H1 (cell line): ENCODE data around the gene TAP2. TPM values are rescaled to one million over a fixed set of nuclear protein-coding genes. Genes with fewer than 3 reads are reported as not detected.

ENCODE experiments used
- CTCF ChIA-PET: fragments of 300-600 bp; sonication (Branson Sonifier 250); formaldehyde crosslinking; loops from one replicate; lab custom pipeline; 2021; ENCODE audit not compliant: partially characterized antibody; lab: Charles Lee
- POLR2A ChIA-PET: fragments of 300-600 bp; sonication (Branson Sonifier 250); formaldehyde crosslinking; loops from one replicate; lab custom pipeline; 2021; ENCODE audit warnings: inconsistent platforms; ENCODE audit not compliant: partially characterized antibody; lab: Charles Lee
- DNase-seq, 2 experiments: peaks; one replicate each; pipeline versions ENCODE4 v3.0.0 to v3.0.0-alpha.2; 2010 to 2022; ENCODE audit warnings: low spot score in 2 of 2, low read depth in 1 of 2, mixed read lengths in 1 of 2
- FAIRE-seq: peaks from 2 replicates; lab custom pipeline; 2011; peaks lifted over from hg19 to GRCh38; lab: Jason Lieb, UNC
- H2AFZ ChIP-seq: 2 replicates; pipeline ENCODE4 v1.8.1; 2012; ENCODE audit warnings: low read length, inconsistent platforms
- H2AK5ac ChIP-seq: 2 replicates; pipeline ENCODE4 v1.6.1; 2013; ENCODE audit warnings: low read depth, low read length
- H2BK120ac ChIP-seq: replicated peaks from 2 replicates; pipeline ENCODE3; 2013; ENCODE audit warnings: low read depth, low read length, inconsistent platforms
- H2BK12ac ChIP-seq: 2 replicates; pipeline ENCODE4 v1.6.1; 2013; ENCODE audit warnings: low read depth, low read length
- H2BK15ac ChIP-seq: 2 replicates; pipeline ENCODE4 v1.6.1; 2013; ENCODE audit warnings: low read length
- H2BK20ac ChIP-seq: 2 replicates; pipeline ENCODE4 v1.6.1; 2013; ENCODE audit warnings: low read length
- H2BK5ac ChIP-seq: 2 replicates; pipeline ENCODE4 v1.6.1; 2013; ENCODE audit warnings: low read depth, low read length
- H3K14ac ChIP-seq: 2 replicates; pipeline ENCODE4 v1.6.1; 2013; ENCODE audit warnings: inconsistent platforms; ENCODE audit not compliant: insufficient read length
- H3K18ac ChIP-seq: 2 replicates; pipeline ENCODE4 v1.6.1; 2013; ENCODE audit warnings: low read length; ENCODE audit errors: extremely low read depth
- H3K23ac ChIP-seq: 2 replicates; pipeline ENCODE4 v1.6.1; 2013; ENCODE audit warnings: inconsistent platforms; ENCODE audit not compliant: insufficient read length
- H3K23me2 ChIP-seq: 2 replicates; pipeline ENCODE4 v1.6.1; 2013; ENCODE audit warnings: low read depth, low read length
- H3K27ac ChIP-seq: 2 replicates; pipeline ENCODE4 v1.6.1; 2011; ENCODE audit warnings: low read depth, low read length, inconsistent platforms
- H3K27me3 ChIP-seq, 4 experiments: replicated peaks in 1 of 4; 1 replicate in 1 of 4; 2 replicates in 3 of 4; pipeline versions ENCODE4 v1.6.1 to v1.8.1; 2011 to 2013; ENCODE audit warnings: low read length in 3 of 4, mild to moderate bottlenecking in 3 of 4, inconsistent platforms in 2 of 4, mixed read lengths in 2 of 4, moderate library complexity in 1 of 4; ENCODE audit not compliant: control insufficient read depth in 3 of 4, insufficient read depth in 3 of 4; ENCODE audit errors: extremely low read depth in 1 of 4
- H3K36me3 ChIP-seq, 4 experiments: 2 replicates each; pipeline versions ENCODE4 v1.6.1 to v1.8.1; 2011 to 2013; ENCODE audit warnings: mild to moderate bottlenecking in 4 of 4, low read length in 3 of 4, moderate library complexity in 2 of 4, control low read depth in 1 of 4, inconsistent platforms in 1 of 4; ENCODE audit not compliant: insufficient read depth in 4 of 4, control insufficient read depth in 2 of 4
- H3K4ac ChIP-seq: replicated peaks from 2 replicates; pipeline ENCODE3; 2013; ENCODE audit warnings: low read length, low read depth, mixed read lengths, inconsistent platforms; ENCODE audit not compliant: insufficient read length
- H3K4me1 ChIP-seq, 4 experiments: replicated peaks in 1 of 4; 1 replicate in 1 of 4; 2 replicates in 3 of 4; pipeline versions ENCODE4 v1.6.1 to v1.8.1; 2011 to 2013; ENCODE audit warnings: low read length in 3 of 4, inconsistent platforms in 2 of 4, mixed read lengths in 1 of 4; ENCODE audit not compliant: insufficient read depth in 4 of 4, control insufficient read depth in 3 of 4
- H3K4me2 ChIP-seq, 2 experiments: 2 replicates each; pipeline versions ENCODE4 v1.6.1 to v1.8.1; 2011 to 2013; ENCODE audit warnings: low read depth in 2 of 2, low read length in 2 of 2, control low read depth in 1 of 2, inconsistent platforms in 1 of 2, mild to moderate bottlenecking in 1 of 2; ENCODE audit not compliant: insufficient read depth in 1 of 2
- H3K4me3 ChIP-seq, 4 experiments: fragments of 200-600, 300-600 bp in 1 of 4; sonication (generic), shearing (Covaris generic), sonication (Bioruptor Twin) in 1 of 4; 2 replicates each; pipeline versions ENCODE4 v1.5.1 to v1.8.1; 2011 to 2016; ENCODE audit warnings: low read length in 4 of 4, low read depth in 3 of 4, control low read depth in 2 of 4, inconsistent platforms in 2 of 4, mild to moderate bottlenecking in 2 of 4, mixed read lengths in 1 of 4, moderate library complexity in 1 of 4; ENCODE audit not compliant: insufficient read depth in 2 of 4; ENCODE audit errors: extremely low read depth in 1 of 4
- H3K56ac ChIP-seq: replicated peaks from 2 replicates; pipeline ENCODE3; 2013; ENCODE audit warnings: low read depth, mild to moderate bottlenecking, mixed read lengths, low read length, inconsistent platforms; ENCODE audit not compliant: insufficient read length
- H3K79me1 ChIP-seq: 2 replicates; pipeline ENCODE4 v1.6.1; 2013; ENCODE audit warnings: low read depth, low read length, control low read depth
- H3K79me2 ChIP-seq, 2 experiments: 2 replicates each; pipeline versions ENCODE4 v1.6.1 to v1.8.1; 2012 to 2013; ENCODE audit warnings: low read length in 2 of 2, mild to moderate bottlenecking in 2 of 2, inconsistent platforms in 1 of 2; ENCODE audit not compliant: insufficient read depth in 2 of 2, control insufficient read depth in 1 of 2
- H3K9ac ChIP-seq, 4 experiments: replicated peaks in 1 of 4; 1 replicate in 1 of 4; 2 replicates in 3 of 4; pipeline versions ENCODE4 v1.6.1 to v1.8.1; 2011 to 2013; ENCODE audit warnings: low read depth in 3 of 4, low read length in 3 of 4, control low read depth in 2 of 4, mild to moderate bottlenecking in 2 of 4, moderate library complexity in 2 of 4, inconsistent platforms in 1 of 4; ENCODE audit errors: extremely low read depth in 1 of 4
- H3K9me3 ChIP-seq, 2 experiments: 2 replicates each; pipeline versions ENCODE4 v1.6.1 to v1.8.1; 2012 to 2013; ENCODE audit warnings: mild to moderate bottlenecking in 2 of 2, moderate library complexity in 2 of 2, control low read depth in 1 of 2, inconsistent platforms in 1 of 2, low read depth in 1 of 2, low read length in 1 of 2, mixed read lengths in 1 of 2; ENCODE audit not compliant: insufficient read depth in 2 of 2
- H4K20me1 ChIP-seq, 2 experiments: replicated peaks in 1 of 2; 2 replicates each; pipeline versions ENCODE3 to v1.8.1; 2011 to 2013; ENCODE audit warnings: inconsistent platforms in 2 of 2, low read length in 2 of 2, mild to moderate bottlenecking in 1 of 2; ENCODE audit not compliant: insufficient read depth in 2 of 2, control insufficient read depth in 1 of 2
- H4K5ac ChIP-seq: 2 replicates; pipeline ENCODE4 v1.6.1; 2013; ENCODE audit warnings: low read length, low read depth, mixed read lengths, inconsistent platforms; ENCODE audit not compliant: insufficient read length
- H4K8ac ChIP-seq: 2 replicates; pipeline ENCODE4 v1.8.0; 2013; ENCODE audit warnings: mild to moderate bottlenecking, moderate library complexity, low read length, inconsistent platforms; ENCODE audit not compliant: insufficient read depth; ENCODE audit errors: extremely low read depth
- H4K91ac ChIP-seq: replicated peaks from 2 replicates; pipeline ENCODE3; 2013; ENCODE audit warnings: low read length, mixed read lengths, inconsistent platforms; ENCODE audit not compliant: insufficient read length
- ATF2 ChIP-seq: IDR thresholded peaks from 2 replicates; pipeline ENCODE4 v1.6.1; 2012; ENCODE audit warnings: low read length, inconsistent platforms
- BCL11A ChIP-seq, 2 experiments: IDR thresholded peaks; one replicate each; pipeline ENCODE4 v1.6.1; 2011; ENCODE audit warnings: low read depth in 2 of 2, low read length in 2 of 2, mild to moderate bottlenecking in 2 of 2
- KDM4A ChIP-seq: IDR thresholded peaks from one replicate; pipeline ENCODE4 v1.7.1; 2012; ENCODE audit warnings: low read depth, mild to moderate bottlenecking, moderate library complexity, low read length, inconsistent platforms; ENCODE audit not compliant: severe bottlenecking
- ZNF274 ChIP-seq: IDR thresholded peaks from 2 replicates; pipeline ENCODE4 v1.7.0; 2012; ENCODE audit warnings: low read length, borderline replicate concordance; ENCODE audit errors: extremely low read depth
- WGBS, 2 experiments: shearing (Covaris generic) in 1 of 2; methylation state at CpG; one replicate each; pipeline versions ENCODE4 v1.1.6 to v1.1.7; 2013 to 2015; ENCODE audit warnings: low lambda C conversion rate in 2 of 2, mixed read lengths in 2 of 2, inconsistent platforms in 1 of 2, low coverage in 1 of 2, missing lambda C conversion rate in 1 of 2; ENCODE audit not compliant: insufficient replicate concordance in 2 of 2, insufficient coverage in 1 of 2, insufficient read length in 1 of 2; ENCODE audit errors: extremely low coverage in 1 of 2, missing lambda C conversion rate in 1 of 2; 5-methylcytosine and 5-hydroxymethylcytosine counted together
- polyA plus RNA-seq, 7 experiments: library from polyadenylated mRNA; depleted of rRNA in 3 of 7; stranded (reverse) in 5 of 7; unstranded in 2 of 7; fragments of >200 nt in 5 of 7; fragments of 200-250 nt in 2 of 7; gene quantifications; 1 replicate in 5 of 7; 2 replicates in 1 of 7; 4 replicates in 1 of 7; pipeline versions ENCODE4 v1.2.1 to v1.2.3, GENCODE V29; 2011 to 2013; ENCODE audit warnings: missing spikeins in 2 of 7, mixed read lengths in 2 of 7
- total RNA-seq: library from RNA; stranded (reverse); fragmentation: NEBNext Ultra II Directional; extraction: Animal tissue kit (Norgen Biotek cat#: 25700); gene quantifications from 2 replicates; pipeline ENCODE4 v1.2.1, GENCODE V29; 2021

Gene TAP2
- total and polyA plus RNA-seq, 2 of the 8 experiments (the other 6 are each of a cell fraction or from before 2014, with no cell fraction given): 11.3 to 27.2 TPM

- Histone ChIP-seq H2AK5ac (no peak overlapping the region), H3K9me3 (no peaks in the 10 kb centered on the region), H3K23me2 (peaks cover 15% of the 10 kb centered on the region), H4K20me1 (peaks cover 0 to 2% of the 10 kb centered on the region in 2 experiments), H2AFZ (no peak overlapping the region), H3K4me1 (peaks cover 0 to 3% (median under 1%) of the 10 kb centered on the region in 4 experiments; a peak in 3 of 7 replicates), H3K4ac (no peak overlapping the region)
- no peak for DNase-seq
- TF ChIP-seq ATF2 (no peak), ZNF274 (no peak), KDM4A (no peak), BCL11A (IDR thresholded peaks at IDR 0.05; ENCODE audit: low read depth in 2 of 2, low read length in 2 of 2) (no peak)
- TF ChIP-seq, all 59 proteins: peak for 0
- H3K14ac ChIP-seq: no peak overlapping the region
- H3K27me3 ChIP-seq: peaks cover 5 to 27% (median 21%) of the 10 kb centered on the region in 4 experiments
- H3K18ac ChIP-seq: no peak overlapping the region
- no peak overlapping the region for H2BK5ac ChIP-seq
- no peak overlapping the region for H2BK120ac ChIP-seq
- no peak overlapping the region for H4K8ac ChIP-seq
- no peak overlapping the region for H3K9ac ChIP-seq
- H3K36me3 ChIP-seq: peaks cover 0 to 9% (median 0%) of the 10 kb centered on the region in 4 experiments; a peak in 5 of 8 replicates
- H2BK12ac ChIP-seq: no peak overlapping the region
- no peak overlapping the region for H3K4me2 ChIP-seq
- H3K23ac ChIP-seq: no peak overlapping the region
- no peak overlapping the region for H4K5ac ChIP-seq
- no peak overlapping the region for H2BK20ac ChIP-seq
- FAIRE-seq: no peak
- H2BK15ac ChIP-seq: no peak overlapping the region
- no peak overlapping the region for H3K27ac ChIP-seq
- H3K79me2 ChIP-seq: no peaks in the 10 kb centered on the region
- ChIA-PET CTCF (interaction anchor here (0.7 to 11.2 kb wide), 3 partner anchors 9 to 17 kb away, joined by 3 to 402 read pairs (median 3); partner anchors contain the start of genes PSMB9, TAP1 and TAP2), POLR2A (no interaction called here)
- H3K79me1 ChIP-seq: no peaks in the 10 kb centered on the region
- no peak overlapping the region for H3K56ac ChIP-seq
- no peak overlapping the region for H3K4me3 ChIP-seq
- no peak overlapping the region for H4K91ac ChIP-seq
- WGBS, 2 experiments: 88% methylated on average over 8 of the region's 8 CpGs; no CpG with 5 or more reads in 1 of the 2 experiments
Measured at GRCh38 chr6:32847795-32848194, 9.3 kb upstream of the TAP2 start.
